ENCODE measurements around the gene FBXW9. TPM values are rescaled to one million over a fixed set of nuclear protein-coding genes. Genes with fewer than 3 reads are reported as not detected.
"Not testable (repeated sequence)": the region's sequence is repeated elsewhere in the genome, so short reads cannot be mapped to it uniquely, and the experiment has no call there.

Gene FBXW9
- total RNA-seq, 2 donors from 2014 or later = 4.7 to 9.9 TPM

- no peaks in the 10 kb centered on the region for H3K9me3 Mint-ChIP-seq
- H3K27ac Mint-ChIP-seq = no peak overlapping the region
- peaks cover 5% of the 10 kb centered on the region for H3K4me1 Mint-ChIP-seq
- no peaks in the 10 kb centered on the region for H3K27me3 Mint-ChIP-seq
- H3K36me3 Mint-ChIP-seq (ENCODE audit: low read depth) = peaks cover 72% of the 10 kb centered on the region
- no peak overlapping the region for H3K4me3 Mint-ChIP-seq
- ATAC-seq (replicated peaks) = no peak
Measured at GRCh38 chr19:12701596-12702282, 5.3 kb upstream of the FBXW9 start.

- Mint-ChIP-seq H3K4me1 (peaks cover 5% of the 10 kb centered on the region), H3K27me3 (no peaks in the 10 kb centered on the region), H3K36me3 (ENCODE audit: low read depth) (peaks cover 40% of the 10 kb centered on the region), H3K4me3 (peak overlapping the region; percentile 43), H3K9me3 (no peaks in the 10 kb centered on the region), H3K27ac (no peak overlapping the region)
- no peak for ATAC-seq (replicated peaks)
Measured at GRCh38 chr19:12698138-12698537, 1.7 kb upstream of the FBXW9 start.

GRCh38 chr19:12697425-12697824 is 994 bp upstream of the FBXW9 start:
- not testable (repeated sequence) for ATAC-seq (replicated peaks); H3K9me3 Mint-ChIP-seq; H3K4me1 Mint-ChIP-seq; H3K27me3 Mint-ChIP-seq; H3K27ac Mint-ChIP-seq
- peak overlapping the region; percentile 89 for H3K4me3 Mint-ChIP-seq
- peaks cover 33% of the 10 kb centered on the region for H3K36me3 Mint-ChIP-seq (ENCODE audit: low read depth)

DNA sequence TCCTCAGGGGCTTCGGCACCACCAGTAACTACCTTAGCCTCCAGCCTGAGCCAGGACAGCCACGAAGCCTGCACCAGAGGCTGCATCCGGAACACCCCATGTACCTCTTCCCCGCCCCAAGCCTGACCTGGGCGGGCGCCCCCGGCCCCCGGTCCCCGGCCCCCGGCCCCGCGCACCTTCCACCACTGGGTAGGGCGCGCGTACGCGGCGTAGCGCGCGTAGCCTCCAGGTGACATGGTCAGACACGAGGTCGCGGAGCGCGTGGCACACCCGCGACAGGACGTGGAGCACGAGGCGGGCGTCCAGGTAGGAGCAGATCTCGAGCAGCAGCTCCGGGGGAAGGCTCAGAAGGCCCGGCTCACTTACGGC is 450 bp downstream of the FBXW9 start:
- no peaks in the 10 kb centered on the region for H3K27me3 Mint-ChIP-seq
- peaks cover 5% of the 10 kb centered on the region for H3K4me1 Mint-ChIP-seq
- ATAC-seq (replicated peaks) = peak; percentile 19
- peaks cover 21% of the 10 kb centered on the region for H3K36me3 Mint-ChIP-seq (ENCODE audit: low read depth)
- no peaks in the 10 kb centered on the region for H3K9me3 Mint-ChIP-seq
- H3K27ac Mint-ChIP-seq = peak overlapping the region; percentile 84
- peak overlapping the region; percentile 89 for H3K4me3 Mint-ChIP-seq

GRCh38 chr19:12695514-12695913 is 917 bp downstream of the FBXW9 start:
- ATAC-seq (replicated peaks) = no peak
- H3K4me3 Mint-ChIP-seq = peak overlapping the region; percentile 89
- no peak overlapping the region for H3K27ac Mint-ChIP-seq

GRCh38 chr19:12695096-12695495 is 1.3 kb downstream of the FBXW9 start:
- peaks cover 5% of the 10 kb centered on the region for H3K4me1 Mint-ChIP-seq
- peaks cover 18% of the 10 kb centered on the region for H3K36me3 Mint-ChIP-seq (ENCODE audit: low read depth)
- no peaks in the 10 kb centered on the region for H3K9me3 Mint-ChIP-seq
- ATAC-seq (replicated peaks) = no peak
- H3K27me3 Mint-ChIP-seq = no peaks in the 10 kb centered on the region
- H3K4me3 Mint-ChIP-seq = peak overlapping the region; percentile 89
- no peak overlapping the region for H3K27ac Mint-ChIP-seq

More at GRCh38 chr19:12695514-12695913, 917 bp downstream of the FBXW9 start:
- Mint-ChIP-seq H3K27me3 (no peaks in the 10 kb centered on the region), H3K9me3 (no peaks in the 10 kb centered on the region), H3K4me1 (peaks cover 5% of the 10 kb centered on the region), H3K36me3 (ENCODE audit: low read depth) (peaks cover 18% of the 10 kb centered on the region)

DNA sequence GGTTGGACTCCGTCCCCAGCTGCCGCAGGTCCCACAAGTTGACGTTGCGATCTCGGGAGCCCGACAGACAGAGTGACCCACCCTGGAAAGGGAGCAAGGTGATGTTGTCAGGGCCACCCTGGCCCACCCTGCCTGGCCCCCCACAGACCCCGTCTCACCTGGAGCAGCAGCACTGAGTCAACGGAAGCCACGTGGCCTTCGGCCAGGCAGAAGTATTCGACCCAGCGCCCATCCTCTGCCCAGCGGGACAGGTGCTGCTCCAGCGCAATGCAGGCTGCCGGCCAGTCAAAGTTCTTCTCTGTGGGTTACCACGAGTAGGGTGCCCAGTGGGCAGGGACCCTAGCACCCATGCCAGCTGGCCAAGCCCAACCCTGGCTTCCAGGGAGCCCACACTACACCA is 1.8 kb downstream of the FBXW9 start:
- H3K27me3 Mint-ChIP-seq = no peaks in the 10 kb centered on the region
- H3K4me1 Mint-ChIP-seq = peaks cover 5% of the 10 kb centered on the region
- ATAC-seq (replicated peaks) = no peak
- H3K36me3 Mint-ChIP-seq (ENCODE audit: low read depth) = peaks cover 18% of the 10 kb centered on the region
- no peak overlapping the region for H3K4me3 Mint-ChIP-seq
- no peaks in the 10 kb centered on the region for H3K9me3 Mint-ChIP-seq
- no peak overlapping the region for H3K27ac Mint-ChIP-seq

GRCh38 chr19:12692960-12693359 is 3.5 kb downstream of the FBXW9 start:
- Mint-ChIP-seq H3K36me3 (ENCODE audit: low read depth) (peaks cover 6% of the 10 kb centered on the region), H3K9me3 (no peaks in the 10 kb centered on the region), H3K4me3 (no peak overlapping the region), H3K4me1 (peaks cover under 1% of the 10 kb centered on the region), H3K27me3 (no peaks in the 10 kb centered on the region), H3K27ac (no peak overlapping the region)
- no peak for ATAC-seq (replicated peaks)

GRCh38 chr19:12689581-12690216 is 6.7 kb downstream of the FBXW9 start:
- Mint-ChIP-seq H3K27ac (no peak overlapping the region), H3K27me3 (no peaks in the 10 kb centered on the region), H3K4me1 (no peaks in the 10 kb centered on the region), H3K4me3 (no peak overlapping the region), H3K9me3 (no peaks in the 10 kb centered on the region), H3K36me3 (ENCODE audit: low read depth) (no peaks in the 10 kb centered on the region)
- ATAC-seq (replicated peaks) = no peak

DNA sequence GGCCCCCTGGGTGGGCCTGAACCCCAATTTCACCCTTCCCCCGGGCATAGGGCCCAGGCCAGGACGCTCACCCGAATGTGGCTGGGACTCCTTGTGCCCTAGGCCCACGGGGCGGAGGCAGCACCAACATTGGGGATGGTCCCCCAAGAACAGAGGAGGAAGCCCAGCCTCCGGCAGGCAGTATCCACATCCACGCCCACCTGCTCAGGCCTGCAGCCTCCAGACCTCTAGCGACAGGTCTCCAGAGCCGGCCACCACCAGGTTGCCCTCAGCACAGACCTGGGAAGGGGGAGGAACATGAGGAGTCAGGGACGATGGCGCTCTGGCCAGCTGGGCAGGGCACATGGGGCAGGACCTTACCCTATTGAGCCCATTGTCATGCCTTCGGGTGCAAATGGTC is 7.4 kb downstream of the FBXW9 start:
- Mint-ChIP-seq H3K4me1 (no peaks in the 10 kb centered on the region), H3K27me3 (no peaks in the 10 kb centered on the region), H3K9me3 (no peaks in the 10 kb centered on the region), H3K4me3 (no peak overlapping the region), H3K27ac (no peak overlapping the region), H3K36me3 (ENCODE audit: low read depth) (no peaks in the 10 kb centered on the region)
- ATAC-seq (replicated peaks) = no peak

DNA sequence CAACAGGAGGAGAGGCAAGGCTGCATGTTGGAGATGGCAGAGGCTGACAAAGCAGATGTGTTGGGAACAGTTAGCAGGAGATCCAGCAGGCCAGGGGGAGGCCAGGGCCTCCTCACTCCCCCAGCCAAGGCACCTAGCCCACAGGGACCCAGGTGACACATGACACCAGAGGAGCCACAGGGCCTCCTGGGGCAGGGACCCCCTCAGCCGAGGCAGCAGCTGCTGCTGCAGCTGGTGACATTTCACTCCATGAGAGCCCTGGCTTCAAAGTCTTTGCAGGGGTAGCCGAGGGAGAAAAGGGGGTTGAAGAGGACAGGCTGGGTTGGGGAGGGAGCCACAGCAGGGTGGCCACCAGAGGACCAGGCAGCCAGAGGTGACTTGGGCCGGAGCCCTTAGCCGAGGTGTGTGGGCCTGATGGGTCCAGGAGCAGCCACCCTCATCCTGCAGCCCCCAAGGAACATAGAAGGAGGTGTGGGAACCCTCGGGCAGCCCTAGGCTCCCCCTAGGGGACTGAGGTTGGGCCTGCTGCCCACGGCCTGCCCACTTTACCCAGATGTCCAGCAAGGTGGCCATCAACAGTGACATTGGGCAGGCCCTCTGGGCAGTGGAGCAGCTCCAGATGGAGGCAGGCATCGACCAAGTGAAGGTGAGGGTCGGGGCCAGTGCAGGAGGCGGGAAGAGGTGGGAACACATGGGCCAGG is 8.8 kb downstream of the FBXW9 start, which contains the start of gene GNG14:
Gene GNG14 (plus strand): TSS at position 503 of the 701 bp plus-strand sequence. CDS start 51 bp downstream, at position 554.
- H3K4me1 Mint-ChIP-seq = no peaks in the 10 kb centered on the region
- H3K4me3 Mint-ChIP-seq = no peak within 1 kb of the TSS
- H3K27ac Mint-ChIP-seq = no peak within 1 kb of the TSS
- H3K9me3 Mint-ChIP-seq = no peaks in the 10 kb centered on the region
- no peaks in the 10 kb centered on the region for H3K27me3 Mint-ChIP-seq
- H3K36me3 Mint-ChIP-seq (ENCODE audit: low read depth) = no peaks in the 10 kb centered on the region
- ATAC-seq (replicated peaks) = no peak

GRCh38 chr19:12685831-12686230 is 10.6 kb downstream of the FBXW9 start:
- no peak overlapping the region for H3K4me3 Mint-ChIP-seq
- peaks cover 9% of the 10 kb centered on the region for H3K36me3 Mint-ChIP-seq (ENCODE audit: low read depth)
- peak overlapping the region; percentile 5 for H3K27ac Mint-ChIP-seq
- H3K9me3 Mint-ChIP-seq = no peaks in the 10 kb centered on the region
- H3K27me3 Mint-ChIP-seq = no peaks in the 10 kb centered on the region
- ATAC-seq (replicated peaks) = no peak
- H3K4me1 Mint-ChIP-seq = peaks cover 4% of the 10 kb centered on the region

GRCh38 chr19:12681074-12681987 is 15.1 kb downstream of the FBXW9 start, which contains the start of gene DHPS:
DHPS (minus strand) TSS chr19:12681880; CDS start chr19:12681766, 114 bp downstream.
- H3K27me3 Mint-ChIP-seq = no peaks in the 10 kb centered on the region
- H3K9me3 Mint-ChIP-seq = no peaks in the 10 kb centered on the region
- peak; percentile 87 for ATAC-seq (replicated peaks)
- peak within 1 kb of the TSS; percentile 85 for H3K27ac Mint-ChIP-seq
- H3K4me1 Mint-ChIP-seq = peaks cover 11% of the 10 kb centered on the region
- peaks cover 53% of the 10 kb centered on the region for H3K36me3 Mint-ChIP-seq (ENCODE audit: low read depth)
- H3K4me3 Mint-ChIP-seq = peak within 1 kb of the TSS; percentile 92

- Mint-ChIP-seq H3K4me1 (peaks cover 14% of the 10 kb centered on the region), H3K36me3 (ENCODE audit: low read depth) (peaks cover 66% of the 10 kb centered on the region), H3K4me3 (peak overlapping the region; percentile 92), H3K27me3 (no peaks in the 10 kb centered on the region), H3K27ac (no peak overlapping the region), H3K9me3 (no peaks in the 10 kb centered on the region)
- ATAC-seq (replicated peaks) = no peak
Measured at GRCh38 chr19:12680034-12680433, 16.4 kb downstream of the FBXW9 start.
